GM12891 (cell line): ENCODE data around the gene AMDHD2.

Experiments
- POLR2A ChIP-seq: IDR thresholded peaks from 2 replicates; pipeline ENCODE4 v1.6.1; 2011; ENCODE audit warnings: low read depth, low read length, control low read depth
- POLR2AphosphoS5 ChIP-seq: IDR thresholded peaks from 2 replicates; pipeline ENCODE4 v1.6.1; 2011; ENCODE audit warnings: low read depth, low read length, control low read depth

DNA sequence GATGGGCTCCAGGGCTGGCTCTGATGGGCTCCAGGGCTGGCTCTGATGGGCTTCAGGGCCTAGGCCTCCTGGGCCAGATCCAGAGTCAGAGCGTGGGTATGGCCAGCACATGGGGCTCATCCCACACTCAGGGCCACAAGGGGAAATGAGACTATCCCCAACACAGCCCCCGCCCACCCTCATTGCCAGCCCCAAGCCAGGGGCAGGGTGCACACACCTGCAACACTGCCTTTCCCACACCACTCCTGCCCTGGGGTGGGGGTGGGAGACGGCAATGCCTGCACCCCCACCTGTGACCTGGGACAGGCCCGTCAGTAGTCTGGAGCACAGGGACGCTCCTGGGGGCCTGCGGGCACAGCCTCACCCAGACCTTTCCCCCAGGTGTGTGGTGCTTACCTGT, 20.7 kb upstream of the AMDHD2 start:
- no peak for TF ChIP-seq POLR2A
- TF ChIP-seq POLR2AphosphoS5 = no peak
